Neural cell (in vitro differentiated cells): ENCODE results near the gene GCSAM. TPM values are rescaled to one million over a fixed set of nuclear protein-coding genes. Genes with fewer than 3 reads are reported as not detected.

Source experiments
- H2AFZ ChIP-seq: fragments of 200-600, 300-800 bp; sonication (generic), shearing (Covaris generic); 2 replicates; pipeline ENCODE4 v1.6.0; 2014; ENCODE audit warnings: low read depth, mild to moderate bottlenecking, antibody characterized with exemption, low read length, moderate library complexity
- H3F3A ChIP-seq: fragments of 200-600 bp; shearing (Covaris generic); 2 replicates; pipeline ENCODE4 v1.6.1; 2016; ENCODE audit warnings: mild to moderate bottlenecking, moderate library complexity, mixed read lengths, antibody characterized with exemption, low read length; ENCODE audit not compliant: insufficient read depth, poor library complexity, severe bottlenecking
- H3K27ac ChIP-seq: fragments of 200-600, 300-800 bp; sonication (generic), shearing (Covaris generic); 2 replicates; pipeline ENCODE4 v1.5.1; 2014; ENCODE audit warnings: mild to moderate bottlenecking, low read length, moderate library complexity
- H3K27me3 ChIP-seq: fragments of 300-800, 200-600 bp; sonication (generic), shearing (Covaris generic); 2 replicates; pipeline ENCODE4 v1.6.0; 2014; ENCODE audit warnings: mild to moderate bottlenecking, low read depth, low read length, moderate library complexity; ENCODE audit not compliant: insufficient read depth
- H3K36me3 ChIP-seq: fragments of 300-800, 200-600 bp; sonication (generic), shearing (Covaris generic); 2 replicates; pipeline ENCODE4 v1.5.1; 2014; ENCODE audit warnings: mild to moderate bottlenecking, antibody characterized with exemption, low read length, moderate library complexity; ENCODE audit not compliant: insufficient read depth
- H3K4me2 ChIP-seq: fragments of 300-800, 200-600 bp; sonication (generic), shearing (Covaris generic); 2 replicates; pipeline ENCODE4 v1.6.0; 2014; ENCODE audit warnings: mild to moderate bottlenecking, low read length
- H3K4me3 ChIP-seq: fragments of 300-800, 200-600 bp; sonication (generic), shearing (Covaris generic); 2 replicates; pipeline ENCODE4 v1.5.1; 2014; ENCODE audit warnings: mild to moderate bottlenecking, low read length, moderate library complexity
- H3K79me2 ChIP-seq: fragments of 200-600 bp; shearing (Covaris generic); replicated peaks from 2 replicates; pipeline ENCODE4 v1.6.0; 2014; ENCODE audit warnings: mild to moderate bottlenecking, low read length, moderate library complexity; ENCODE audit not compliant: insufficient read depth
- H3K9ac ChIP-seq: fragments of 300-800, 200-600 bp; sonication (generic), shearing (Covaris generic); 2 replicates; pipeline ENCODE4 v1.6.1; 2016; ENCODE audit warnings: mild to moderate bottlenecking, low read length, mixed read lengths
- H3K9me2 ChIP-seq: fragments of 200-600 bp; shearing (Covaris generic); 2 replicates; pipeline ENCODE4 v1.6.1; 2016; ENCODE audit warnings: mild to moderate bottlenecking, low read length, mixed read lengths; ENCODE audit not compliant: insufficient read depth
- H3K9me3 ChIP-seq: fragments of 200-600, 300-800 bp; sonication (generic), shearing (Covaris generic); 2 replicates; pipeline ENCODE4 v1.6.1; 2016; ENCODE audit warnings: mild to moderate bottlenecking, mixed run types, low read length, moderate library complexity, mixed read lengths
- H4K20me1 ChIP-seq: fragments of 200-600 bp; shearing (Covaris generic); 2 replicates; pipeline ENCODE4 v1.6.1; 2016; ENCODE audit warnings: mild to moderate bottlenecking, mixed run types; ENCODE audit not compliant: insufficient read depth
- EP300 ChIP-seq: fragments of 450-650 bp; conservative IDR thresholded peaks from 2 replicates; pipeline ENCODE4 v1.6.1; 2014; ENCODE audit warnings: antibody characterized with exemption, mild to moderate bottlenecking, moderate library complexity; ENCODE audit not compliant: poor library complexity, severe bottlenecking
- EZH2 ChIP-seq: fragments of 200-600, 300-800 bp; shearing (Covaris generic), sonication (generic); IDR thresholded peaks from 2 replicates; pipeline ENCODE4 v1.6.1; 2014; ENCODE audit warnings: antibody characterized with exemption, low read length, borderline replicate concordance, mild to moderate bottlenecking; ENCODE audit not compliant: insufficient read depth, poor library complexity, severe bottlenecking
- MXI1 ChIP-seq: fragments of 450-650 bp; conservative IDR thresholded peaks from 2 replicates; pipeline ENCODE4 v1.6.1; 2014; ENCODE audit warnings: antibody characterized with exemption, mild to moderate bottlenecking; ENCODE audit not compliant: poor library complexity, severe bottlenecking
- POLR2AphosphoS5 ChIP-seq: IDR thresholded peaks from 2 replicates; pipeline ENCODE4 v1.6.1; 2012
- RAD21 ChIP-seq: fragments of 450-650 bp; conservative IDR thresholded peaks from 2 replicates; pipeline ENCODE4 v1.6.1; 2014; ENCODE audit warnings: antibody characterized with exemption, mild to moderate bottlenecking, moderate library complexity
- SMC3 ChIP-seq: fragments of 450-650 bp; conservative IDR thresholded peaks from 2 replicates; pipeline ENCODE4 v1.6.1; 2014; ENCODE audit warnings: antibody characterized with exemption, mild to moderate bottlenecking, moderate library complexity; ENCODE audit not compliant: poor library complexity
- TAF1 ChIP-seq: IDR thresholded peaks from 2 replicates; pipeline ENCODE4 v1.6.1; 2012; ENCODE audit warnings: low read depth
- polyA plus RNA-seq: library from polyadenylated mRNA; depleted of rRNA; stranded (reverse); fragments of >200 nt; gene quantifications from 2 replicates; pipeline ENCODE4 v1.2.3, GENCODE V29; 2014
- TF ChIP-seq, protein P1 (sequence below): fragments of 450-650 bp; IDR thresholded peaks from 2 replicates; pipeline ENCODE4 v1.5.1; 2014; ENCODE audit warnings: antibody characterized with exemption, mild to moderate bottlenecking, moderate library complexity; ENCODE audit not compliant: poor library complexity, severe bottlenecking
- TF ChIP-seq, protein P2 (sequence below): IDR thresholded peaks from 2 replicates; pipeline ENCODE4 v1.6.1; 2012; ENCODE audit warnings: borderline replicate concordance

GCSAM gene
- polyA plus RNA-seq, 1 donor from 2014 or later, result not detected

DNA sequence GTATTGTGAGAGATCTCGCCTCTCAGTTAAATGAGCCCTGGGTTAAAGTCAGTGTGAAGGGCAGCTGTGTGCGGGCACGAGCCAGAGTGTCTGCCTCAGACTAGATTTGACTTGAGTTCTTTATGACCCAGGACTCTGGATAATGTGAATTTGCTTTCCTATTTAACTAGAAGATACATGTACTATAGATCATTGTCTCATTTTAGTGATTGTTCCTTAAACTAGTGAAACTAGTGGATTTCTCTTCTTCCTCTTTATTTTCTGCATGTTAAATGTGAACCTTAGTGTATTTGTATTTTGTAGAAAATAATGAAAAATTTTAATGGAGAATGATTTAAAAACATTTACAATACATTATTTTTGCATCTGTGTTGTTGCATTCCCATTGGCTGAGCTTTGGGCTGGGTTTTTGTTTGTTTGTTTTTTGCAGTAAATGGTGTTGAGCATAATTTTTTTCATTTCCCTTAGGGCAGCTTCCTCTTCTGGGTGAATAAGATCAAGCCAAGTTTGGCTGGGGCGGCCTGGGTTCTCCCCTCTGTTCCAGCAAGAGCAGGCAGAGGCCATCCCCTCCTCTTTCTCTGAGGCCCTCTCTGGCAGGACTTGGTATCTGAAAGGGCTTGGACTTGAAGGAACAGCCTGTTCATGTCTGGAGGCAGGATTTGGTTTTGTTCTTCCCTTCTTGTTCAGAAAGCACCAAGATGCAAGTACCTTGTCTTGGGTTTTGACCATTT lies 15.0 kb downstream of the GCSAM start:
- no peaks in the 10 kb centered on the region for H4K20me1 ChIP-seq
- no peaks in the 10 kb centered on the region for H3K27me3 ChIP-seq
- no peaks in the 10 kb centered on the region for H3K9me2 ChIP-seq
- TF ChIP-seq EZH2 (no peak), RAD21 (no peak), SMC3 (no peak), EP300 (no peak), POLR2AphosphoS5 (no peak), MXI1 (no peak), TAF1 (no peak)
- TF ChIP-seq, protein P1, sequence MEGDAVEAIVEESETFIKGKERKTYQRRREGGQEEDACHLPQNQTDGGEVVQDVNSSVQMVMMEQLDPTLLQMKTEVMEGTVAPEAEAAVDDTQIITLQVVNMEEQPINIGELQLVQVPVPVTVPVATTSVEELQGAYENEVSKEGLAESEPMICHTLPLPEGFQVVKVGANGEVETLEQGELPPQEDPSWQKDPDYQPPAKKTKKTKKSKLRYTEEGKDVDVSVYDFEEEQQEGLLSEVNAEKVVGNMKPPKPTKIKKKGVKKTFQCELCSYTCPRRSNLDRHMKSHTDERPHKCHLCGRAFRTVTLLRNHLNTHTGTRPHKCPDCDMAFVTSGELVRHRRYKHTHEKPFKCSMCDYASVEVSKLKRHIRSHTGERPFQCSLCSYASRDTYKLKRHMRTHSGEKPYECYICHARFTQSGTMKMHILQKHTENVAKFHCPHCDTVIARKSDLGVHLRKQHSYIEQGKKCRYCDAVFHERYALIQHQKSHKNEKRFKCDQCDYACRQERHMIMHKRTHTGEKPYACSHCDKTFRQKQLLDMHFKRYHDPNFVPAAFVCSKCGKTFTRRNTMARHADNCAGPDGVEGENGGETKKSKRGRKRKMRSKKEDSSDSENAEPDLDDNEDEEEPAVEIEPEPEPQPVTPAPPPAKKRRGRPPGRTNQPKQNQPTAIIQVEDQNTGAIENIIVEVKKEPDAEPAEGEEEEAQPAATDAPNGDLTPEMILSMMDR, result no peak
- TF ChIP-seq, protein P2, sequence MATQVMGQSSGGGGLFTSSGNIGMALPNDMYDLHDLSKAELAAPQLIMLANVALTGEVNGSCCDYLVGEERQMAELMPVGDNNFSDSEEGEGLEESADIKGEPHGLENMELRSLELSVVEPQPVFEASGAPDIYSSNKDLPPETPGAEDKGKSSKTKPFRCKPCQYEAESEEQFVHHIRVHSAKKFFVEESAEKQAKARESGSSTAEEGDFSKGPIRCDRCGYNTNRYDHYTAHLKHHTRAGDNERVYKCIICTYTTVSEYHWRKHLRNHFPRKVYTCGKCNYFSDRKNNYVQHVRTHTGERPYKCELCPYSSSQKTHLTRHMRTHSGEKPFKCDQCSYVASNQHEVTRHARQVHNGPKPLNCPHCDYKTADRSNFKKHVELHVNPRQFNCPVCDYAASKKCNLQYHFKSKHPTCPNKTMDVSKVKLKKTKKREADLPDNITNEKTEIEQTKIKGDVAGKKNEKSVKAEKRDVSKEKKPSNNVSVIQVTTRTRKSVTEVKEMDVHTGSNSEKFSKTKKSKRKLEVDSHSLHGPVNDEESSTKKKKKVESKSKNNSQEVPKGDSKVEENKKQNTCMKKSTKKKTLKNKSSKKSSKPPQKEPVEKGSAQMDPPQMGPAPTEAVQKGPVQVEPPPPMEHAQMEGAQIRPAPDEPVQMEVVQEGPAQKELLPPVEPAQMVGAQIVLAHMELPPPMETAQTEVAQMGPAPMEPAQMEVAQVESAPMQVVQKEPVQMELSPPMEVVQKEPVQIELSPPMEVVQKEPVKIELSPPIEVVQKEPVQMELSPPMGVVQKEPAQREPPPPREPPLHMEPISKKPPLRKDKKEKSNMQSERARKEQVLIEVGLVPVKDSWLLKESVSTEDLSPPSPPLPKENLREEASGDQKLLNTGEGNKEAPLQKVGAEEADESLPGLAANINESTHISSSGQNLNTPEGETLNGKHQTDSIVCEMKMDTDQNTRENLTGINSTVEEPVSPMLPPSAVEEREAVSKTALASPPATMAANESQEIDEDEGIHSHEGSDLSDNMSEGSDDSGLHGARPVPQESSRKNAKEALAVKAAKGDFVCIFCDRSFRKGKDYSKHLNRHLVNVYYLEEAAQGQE, result no peak
- no peaks in the 10 kb centered on the region for H3K9me3 ChIP-seq
- no peak overlapping the region for H3K27ac ChIP-seq
- no peak overlapping the region for H2AFZ ChIP-seq
- H3K9ac ChIP-seq, result no peak overlapping the region
- H3K79me2 ChIP-seq, result no peaks in the 10 kb centered on the region
- no peaks in the 10 kb centered on the region for H3K36me3 ChIP-seq
- no peaks in the 10 kb centered on the region for H3F3A ChIP-seq
- no peak overlapping the region for H3K4me2 ChIP-seq
- no peak overlapping the region for H3K4me3 ChIP-seq

DNA sequence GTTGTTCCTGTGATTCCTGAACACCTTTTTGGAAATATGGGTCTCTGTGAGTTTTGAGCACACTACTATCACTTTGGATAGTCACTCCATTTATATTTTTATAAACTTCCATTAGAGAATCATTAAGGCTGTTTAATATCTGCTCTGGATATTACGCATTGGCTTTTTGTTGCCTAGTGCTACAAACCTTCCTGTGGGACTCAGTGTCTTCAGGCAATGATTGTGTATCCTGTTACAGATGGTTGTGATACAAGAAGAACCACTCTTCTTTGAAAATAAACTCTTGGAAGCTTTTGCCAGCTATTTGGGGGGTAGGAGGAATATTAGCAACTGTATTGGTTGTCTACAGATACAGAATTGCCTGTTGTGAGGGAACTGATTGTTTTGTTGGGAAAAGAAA lies 15.6 kb downstream of the GCSAM start:
- no peaks in the 10 kb centered on the region for H3K27me3 ChIP-seq
- H3F3A ChIP-seq, result no peaks in the 10 kb centered on the region
- no peak overlapping the region for H3K9ac ChIP-seq
- no peak for TF ChIP-seq MXI1
- no peak for TF ChIP-seq SMC3
- no peak for TF ChIP-seq EZH2
- TF ChIP-seq, protein P2, result no peak
- TF ChIP-seq RAD21, result no peak
- TF ChIP-seq POLR2AphosphoS5, result no peak
- TF ChIP-seq, protein P1, result no peak
- no peak for TF ChIP-seq TAF1
- TF ChIP-seq EP300, result no peak
- no peaks in the 10 kb centered on the region for H3K9me3 ChIP-seq
- H4K20me1 ChIP-seq, result no peaks in the 10 kb centered on the region
- no peak overlapping the region for H3K27ac ChIP-seq
- H2AFZ ChIP-seq, result no peak overlapping the region
- H3K4me2 ChIP-seq, result no peak overlapping the region
- no peaks in the 10 kb centered on the region for H3K79me2 ChIP-seq
- no peaks in the 10 kb centered on the region for H3K9me2 ChIP-seq
- H3K36me3 ChIP-seq, result no peaks in the 10 kb centered on the region
- no peak overlapping the region for H3K4me3 ChIP-seq
